Smooth muscle cell of the pulmonary artery (primary cell): ENCODE measurements around the gene ERVV-1. TPM values are rescaled to one million over a fixed set of nuclear protein-coding genes. Genes with fewer than 3 reads are reported as not detected.

Source experiments
- total RNA-seq: library from RNA; depleted of rRNA; stranded (reverse); fragments of >200 nt; gene quantifications from 2 replicates; pipeline ENCODE4 v1.2.3, GENCODE V29; 2014

Gene ERVV-1, protein sequence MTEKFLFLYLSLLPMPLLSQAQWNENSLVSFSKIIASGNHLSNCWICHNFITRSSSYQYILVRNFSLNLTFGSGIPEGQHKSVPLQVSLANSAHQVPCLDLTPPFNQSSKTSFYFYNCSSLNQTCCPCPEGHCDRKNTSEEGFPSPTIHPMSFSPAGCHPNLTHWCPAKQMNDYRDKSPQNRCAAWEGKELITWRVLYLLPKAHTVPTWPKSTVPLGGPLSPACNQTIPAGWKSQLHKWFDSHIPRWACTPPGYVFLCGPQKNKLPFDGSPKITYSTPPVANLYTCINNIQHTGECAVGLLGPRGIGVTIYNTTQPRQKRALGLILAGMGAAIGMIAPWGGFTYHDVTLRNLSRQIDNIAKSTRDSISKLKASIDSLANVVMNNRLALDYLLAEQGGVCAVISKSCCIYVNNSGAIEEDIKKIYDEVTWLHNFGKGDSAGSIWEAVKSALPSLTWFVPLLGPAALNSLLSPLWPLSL
- total RNA-seq = not detected in 2 replicates

GRCh38 chr19:53013621-53014020 lies at the start of gene ERVV-1:
ERVV-1 (plus strand) TSS chr19:53013921; CDS start chr19:53014091, 170 bp downstream.

Other genes starting within 250 kb of the ERVV-1 start
- gene ZNF600, start 227.1 kb upstream of the ERVV-1 start, total RNA-seq = 2.6 and 2.9 TPM in 2 replicates
- gene ZNF28, start 192.3 kb upstream of the ERVV-1 start, total RNA-seq = 14.7 and 19.8 TPM in 2 replicates
- 17.7 and 23.3 TPM in 2 replicates for gene ZNF468, start 156.3 kb upstream of the ERVV-1 start, total RNA-seq
- gene ZNF320, start 116.3 kb upstream of the ERVV-1 start, total RNA-seq = 11.3 and 16.3 TPM in 2 replicates
- gene ZNF888, start 90.5 kb upstream of the ERVV-1 start, total RNA-seq = 3.3 and 4.8 TPM in 2 replicates
- gene ZNF816, start 51.0 kb upstream of the ERVV-1 start, total RNA-seq = 8.0 and 8.5 TPM in 2 replicates
- gene ERVV-2, start 30.8 kb downstream of the ERVV-1 start, total RNA-seq = 0.03 TPM in 1 of 2 replicates, not detected in the other
- 39.1 and 44.5 TPM in 2 replicates for gene ZNF160, start 89.5 kb downstream of the ERVV-1 start, total RNA-seq
- gene ZNF415, start 119.0 kb downstream of the ERVV-1 start, total RNA-seq = 9.5 and 12.0 TPM in 2 replicates
- 6.8 and 8.2 TPM in 2 replicates for gene ZNF347, start 145.1 kb downstream of the ERVV-1 start, total RNA-seq
- 3.3 and 5.7 TPM in 2 replicates for gene ZNF665, start 179.4 kb downstream of the ERVV-1 start, total RNA-seq
- gene ZNF677, start 241.0 kb downstream of the ERVV-1 start, total RNA-seq = 14.7 and 14.8 TPM in 2 replicates
- gene VN1R2, start 244.4 kb downstream of the ERVV-1 start, total RNA-seq = not detected in 2 replicates